RWPE2 (cell line): ENCODE data around the gene TANGO2.

Experiments used
- ATAC-seq: fragments of 200-7000 bp; cut with Tn5 transposase; 3 replicates; pipeline ENCODE4 v1.9.1; 2021; ENCODE audit warnings: low read depth
- DNase-seq: peaks from one replicate; pipeline ENCODE4 v3.0.0-alpha.2; 2020; ENCODE audit warnings: low spot score
- H3K27ac ChIP-seq: fragments of 450-650 bp; 2 replicates; pipeline ENCODE4 v1.5.1; 2017; ENCODE audit warnings: mild to moderate bottlenecking; ENCODE audit not compliant: poor library complexity, severe bottlenecking
- H3K27me3 ChIP-seq: fragments of 250-450 bp; sonication (Bioruptor Pico); 2 replicates; pipeline ENCODE4 v1.5.1; 2021; ENCODE audit warnings: mild to moderate bottlenecking, moderate library complexity; ENCODE audit not compliant: insufficient read depth, poor library complexity, severe bottlenecking
- H3K36me3 ChIP-seq: fragments of 250-450 bp; sonication (Bioruptor Pico); 2 replicates; pipeline ENCODE4 v1.5.1; 2020; ENCODE audit warnings: low read depth, mild to moderate bottlenecking, moderate library complexity
- H3K4me1 ChIP-seq: fragments of 250-450 bp; sonication (Bioruptor Pico); 2 replicates; pipeline ENCODE4 v1.5.1; 2021; ENCODE audit warnings: mild to moderate bottlenecking, moderate library complexity; ENCODE audit not compliant: insufficient read depth, poor library complexity, severe bottlenecking
- H3K4me3 ChIP-seq: fragments of 250-450 bp; sonication (Bioruptor Pico); 2 replicates; pipeline ENCODE4 v1.5.1; 2021; ENCODE audit warnings: mild to moderate bottlenecking, moderate library complexity; ENCODE audit not compliant: severe bottlenecking
- H3K9me3 ChIP-seq: fragments of 250-450 bp; sonication (Bioruptor Pico); 2 replicates; pipeline ENCODE4 v1.5.1; 2021; ENCODE audit warnings: mild to moderate bottlenecking, moderate library complexity; ENCODE audit not compliant: severe bottlenecking
- CTCF ChIP-seq: fragments of 450-650 bp; IDR thresholded peaks from one replicate; pipeline ENCODE4 v1.5.1; 2017; ENCODE audit warnings: mild to moderate bottlenecking, moderate library complexity; ENCODE audit not compliant: poor library complexity, severe bottlenecking

TANGO2 gene

GRCh38 chr22:20086101-20086599, 65.2 kb downstream of the TANGO2 start:
- no peaks in the 10 kb centered on the region for H3K27me3 ChIP-seq
- peaks cover 4% of the 10 kb centered on the region for H3K9me3 ChIP-seq
- peaks cover 97% of the 10 kb centered on the region for H3K36me3 ChIP-seq
- no peak for ATAC-seq
- no peak for TF ChIP-seq CTCF
- DNase-seq: no peak
- peaks cover 3% of the 10 kb centered on the region for H3K4me1 ChIP-seq
- no peak overlapping the region for H3K4me3 ChIP-seq
- no peak overlapping the region for H3K27ac ChIP-seq

GRCh38 chr22:20086763-20087162, 65.9 kb downstream of the TANGO2 start:
- H3K4me3 ChIP-seq: no peak overlapping the region
- no peaks in the 10 kb centered on the region for H3K4me1 ChIP-seq
- peaks cover 4% of the 10 kb centered on the region for H3K9me3 ChIP-seq
- no peak for TF ChIP-seq CTCF
- ATAC-seq (no peak), DNase-seq (no peak)
- peaks cover 97% of the 10 kb centered on the region for H3K36me3 ChIP-seq
- H3K27ac ChIP-seq: no peak overlapping the region
- no peaks in the 10 kb centered on the region for H3K27me3 ChIP-seq

- ATAC-seq (no peak), DNase-seq (no peak)
- H3K27me3 ChIP-seq: no peaks in the 10 kb centered on the region
- H3K9me3 ChIP-seq: peaks cover 4% of the 10 kb centered on the region
- TF ChIP-seq CTCF: no peak
- H3K4me3 ChIP-seq: no peak overlapping the region
- no peak overlapping the region for H3K27ac ChIP-seq
- no peaks in the 10 kb centered on the region for H3K4me1 ChIP-seq
- peaks cover 97% of the 10 kb centered on the region for H3K36me3 ChIP-seq
Measured at GRCh38 chr22:20087319-20088262, 66.7 kb downstream of the TANGO2 start.

GRCh38 chr22:20088263-20088648, 67.3 kb downstream of the TANGO2 start:
- ATAC-seq (no peak), DNase-seq (no peak)
- Histone ChIP-seq H3K27me3 (no peaks in the 10 kb centered on the region), H3K36me3 (peaks cover 96% of the 10 kb centered on the region), H3K4me3 (no peak overlapping the region), H3K27ac (no peak overlapping the region), H3K9me3 (peaks cover 4% of the 10 kb centered on the region), H3K4me1 (no peaks in the 10 kb centered on the region)
- TF ChIP-seq CTCF: no peak
